ENCODE data around the gene SLIT3.

Gene SLIT3

DNA sequence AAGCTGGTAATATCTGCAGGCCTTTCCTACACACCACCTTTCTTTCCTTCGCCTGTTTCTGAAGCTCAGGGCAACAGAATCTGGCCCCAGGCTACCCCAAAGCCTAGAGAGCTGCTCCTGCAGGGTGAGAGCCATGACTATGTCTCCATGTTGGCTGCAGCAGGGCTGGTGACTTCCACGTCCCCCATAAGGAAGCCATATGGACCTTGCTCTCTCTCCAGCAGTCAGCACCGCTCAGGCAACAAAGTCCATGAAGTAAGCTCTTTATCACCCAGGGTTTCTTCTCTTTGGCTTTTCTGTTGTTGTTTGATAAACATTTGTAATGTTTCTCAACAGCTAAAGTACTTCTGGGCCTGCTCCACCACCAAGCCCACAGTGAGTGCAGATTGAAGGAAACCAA lies 125.2 kb downstream of the SLIT3 start:
- Histone ChIP-seq H3K27me3 (no peaks in the 10 kb centered on the region), H3K4me1 (peaks cover 52% of the 10 kb centered on the region), H3K4me3 (ENCODE audit: low read depth, low read length) (no peak overlapping the region), H3K36me3 (no peaks in the 10 kb centered on the region), H3K9me3 (no peaks in the 10 kb centered on the region)
- no peak for DNase-seq
- no peak for TF ChIP-seq CTCF (IDR thresholded peaks at IDR 0.05; ENCODE audit: low read depth, low read length)

DNA sequence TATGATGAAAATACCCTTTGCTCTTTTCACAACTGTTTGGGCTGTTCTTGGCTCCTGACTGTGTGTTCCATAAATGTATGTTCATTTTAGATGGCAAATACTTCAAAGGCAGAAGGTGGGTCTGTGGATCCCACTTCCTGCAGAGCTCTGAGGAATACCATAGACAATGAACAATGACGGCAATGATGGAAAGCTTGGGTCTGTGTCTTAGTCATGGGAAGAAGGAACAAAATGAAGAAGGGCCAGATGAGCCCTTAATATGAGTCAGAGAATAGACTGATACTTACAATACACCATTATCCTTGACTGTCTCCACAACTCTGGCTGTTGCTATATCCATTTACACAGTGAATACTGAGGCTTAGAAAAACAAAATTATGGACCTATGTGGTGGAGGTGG lies 126.0 kb downstream of the SLIT3 start:
- H3K36me3 ChIP-seq, result no peaks in the 10 kb centered on the region
- H3K4me1 ChIP-seq, result peaks cover 47% of the 10 kb centered on the region
- no peak overlapping the region for H3K4me3 ChIP-seq (ENCODE audit: low read depth, low read length)
- no peaks in the 10 kb centered on the region for H3K27me3 ChIP-seq
- no peak for DNase-seq
- no peaks in the 10 kb centered on the region for H3K9me3 ChIP-seq
- TF ChIP-seq CTCF (IDR thresholded peaks at IDR 0.05; ENCODE audit: low read depth, low read length), result no peak

DNA sequence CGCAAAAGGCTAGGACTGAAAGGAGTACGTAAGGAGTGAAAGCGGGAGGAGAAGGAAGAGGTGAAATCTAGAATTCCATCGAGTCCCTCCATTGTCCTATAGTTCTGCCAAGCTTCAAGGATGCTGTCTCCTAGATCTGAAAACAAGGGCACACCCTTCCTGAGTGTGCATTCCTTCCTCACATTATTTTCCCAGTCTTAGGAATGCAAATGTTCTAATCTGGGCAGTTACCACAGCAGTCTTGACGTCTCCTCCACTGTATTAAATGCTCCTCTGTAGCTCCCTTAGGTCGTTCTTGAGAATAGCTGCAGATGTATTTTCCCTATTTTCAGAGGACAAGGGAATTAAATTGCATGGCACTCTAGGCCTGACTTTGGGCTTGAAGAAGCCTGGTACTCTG lies 127.6 kb downstream of the SLIT3 start:
- Histone ChIP-seq H3K4me1 (peaks cover 42% of the 10 kb centered on the region), H3K36me3 (no peaks in the 10 kb centered on the region), H3K27me3 (no peaks in the 10 kb centered on the region), H3K9me3 (no peaks in the 10 kb centered on the region), H3K4me3 (ENCODE audit: low read depth, low read length) (no peak overlapping the region)
- TF ChIP-seq CTCF (IDR thresholded peaks at IDR 0.05; ENCODE audit: low read depth, low read length), result no peak
- no peak for DNase-seq

GRCh38 chr5:169171515-169171914 lies 129.4 kb downstream of the SLIT3 start:
- H3K4me1 ChIP-seq, result peaks cover 29% of the 10 kb centered on the region
- TF ChIP-seq CTCF (IDR thresholded peaks at IDR 0.05; ENCODE audit: low read depth, low read length), result no peak
- no peak overlapping the region for H3K4me3 ChIP-seq (ENCODE audit: low read depth, low read length)
- H3K9me3 ChIP-seq, result no peaks in the 10 kb centered on the region
- no peaks in the 10 kb centered on the region for H3K36me3 ChIP-seq
- no peaks in the 10 kb centered on the region for H3K27me3 ChIP-seq
- no peak for DNase-seq

DNA sequence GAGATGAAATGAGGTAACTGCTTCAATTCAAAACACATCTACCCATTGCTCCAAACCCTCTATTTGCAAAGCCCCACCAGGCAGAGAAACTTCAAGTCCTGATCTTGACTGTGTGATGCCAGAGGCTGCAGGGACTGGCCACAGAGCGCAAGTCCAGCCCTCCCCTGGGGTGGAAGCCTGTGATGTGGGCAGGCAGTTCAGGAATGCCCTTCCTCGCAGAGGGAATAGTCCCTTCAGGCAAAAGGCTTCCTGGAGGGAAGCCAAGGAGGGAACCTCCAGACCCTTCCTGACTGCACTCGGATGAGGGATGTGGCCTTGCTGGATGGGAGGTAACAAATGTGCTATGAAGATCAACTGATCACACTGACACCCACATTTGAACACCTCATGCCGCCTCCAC lies 131.2 kb downstream of the SLIT3 start:
- DNase-seq, result peak; percentile 67
- no peak for TF ChIP-seq CTCF (IDR thresholded peaks at IDR 0.05; ENCODE audit: low read depth, low read length)
- no peaks in the 10 kb centered on the region for H3K27me3 ChIP-seq
- no peaks in the 10 kb centered on the region for H3K36me3 ChIP-seq
- no peaks in the 10 kb centered on the region for H3K9me3 ChIP-seq
- H3K4me3 ChIP-seq (ENCODE audit: low read depth, low read length), result no peak overlapping the region
- peaks cover 11% of the 10 kb centered on the region for H3K4me1 ChIP-seq

DNA sequence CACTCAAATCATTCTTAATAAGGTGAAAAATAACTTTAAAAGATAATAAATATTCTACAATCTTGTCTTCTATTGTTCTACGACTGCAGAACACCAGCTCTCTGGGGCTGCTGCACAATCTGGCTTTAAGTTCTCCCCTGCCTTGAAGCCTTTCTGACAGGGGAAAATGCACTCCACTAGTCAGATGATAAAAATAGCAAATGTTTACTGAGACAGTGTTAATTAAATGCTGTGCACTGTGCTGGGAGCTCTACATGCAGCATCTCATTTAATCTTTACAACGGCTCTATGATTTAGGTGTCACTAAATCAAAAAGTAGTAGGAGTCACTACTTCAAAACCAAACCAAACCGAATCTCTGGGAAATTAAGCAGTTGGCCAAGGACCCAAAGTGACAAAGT lies 132.7 kb downstream of the SLIT3 start:
- Histone ChIP-seq H3K9me3 (no peaks in the 10 kb centered on the region), H3K4me3 (ENCODE audit: low read depth, low read length) (no peak overlapping the region), H3K36me3 (no peaks in the 10 kb centered on the region), H3K27me3 (no peaks in the 10 kb centered on the region), H3K4me1 (peaks cover 19% of the 10 kb centered on the region)
- TF ChIP-seq CTCF (IDR thresholded peaks at IDR 0.05; ENCODE audit: low read depth, low read length), result no peak
- no peak for DNase-seq

All from BE2C (cell line).